GM19372 (cell line): ENCODE measurements around the gene MTHFD2.
"Not testable (repeated sequence)": the region's sequence is repeated elsewhere in the genome, so short reads cannot be mapped to it uniquely, and the experiment has no call there.

Experiments
- ATAC-seq: cut with Tn5 transposase; IDR thresholded peaks from one replicate; pipeline ENCODE4 v1.9.1; 2021; ENCODE audit warnings: mild to moderate bottlenecking, low read depth, moderate library complexity; ENCODE audit not compliant: unreplicated experiment

The MTHFD2 gene

GRCh38 chr2:74226648-74227213, 28.3 kb downstream of the MTHFD2 start:
- ATAC-seq, result no peak

GRCh38 chr2:74227646-74228045, 29.2 kb downstream of the MTHFD2 start:
- ATAC-seq, result no peak

GRCh38 chr2:74228772-74229171, 30.4 kb downstream of the MTHFD2 start:
- no peak for ATAC-seq

GRCh38 chr2:74229865-74230264, 31.4 kb downstream of the MTHFD2 start:
- ATAC-seq, result not testable (repeated sequence)

- ATAC-seq, result no peak
These were observed 34.0 kb downstream of the MTHFD2 start for GRCh38 chr2:74232426-74232825.

GRCh38 chr2:74233648-74234047, 35.2 kb downstream of the MTHFD2 start:
- ATAC-seq, result no peak

- no peak for ATAC-seq
These were observed 36.6 kb downstream of the MTHFD2 start for GRCh38 chr2:74235041-74235440.

GRCh38 chr2:74238879-74239278, 40.5 kb downstream of the MTHFD2 start:
- ATAC-seq, result no peak

- no peak for ATAC-seq
These were observed 40.9 kb downstream of the MTHFD2 start for GRCh38 chr2:74239346-74239745.

- no peak for ATAC-seq
These were observed 44.1 kb downstream of the MTHFD2 start for GRCh38 chr2:74242354-74243071.

- ATAC-seq, result no peak
These were observed 45.9 kb downstream of the MTHFD2 start for GRCh38 chr2:74244286-74244685.

- no peak for ATAC-seq
These were observed 48.2 kb downstream of the MTHFD2 start for GRCh38 chr2:74246496-74247195.

GRCh38 chr2:74249406-74250122, 51.1 kb downstream of the MTHFD2 start:
- no peak for ATAC-seq

GRCh38 chr2:74250189-74250631, 51.8 kb downstream of the MTHFD2 start:
- no peak for ATAC-seq

- no peak for ATAC-seq
These were observed 53.6 kb downstream of the MTHFD2 start for GRCh38 chr2:74252036-74252435.

GRCh38 chr2:74252862-74253261, 54.4 kb downstream of the MTHFD2 start:
- ATAC-seq, result no peak

- ATAC-seq, result no peak
These were observed 55.0 kb downstream of the MTHFD2 start for GRCh38 chr2:74253306-74253970.

GRCh38 chr2:74253971-74254310, 55.5 kb downstream of the MTHFD2 start:
- ATAC-seq, result no peak

GRCh38 chr2:74255660-74256213, 57.3 kb downstream of the MTHFD2 start:
- no peak for ATAC-seq

- no peak for ATAC-seq
These were observed 60.8 kb downstream of the MTHFD2 start for GRCh38 chr2:74259191-74259590.
